ENCODE data around the gene RELL2.

GRCh38 chr5:141613344-141613743 lies 23.5 kb upstream of the RELL2 start:
- TF ChIP-seq, protein P1, sequence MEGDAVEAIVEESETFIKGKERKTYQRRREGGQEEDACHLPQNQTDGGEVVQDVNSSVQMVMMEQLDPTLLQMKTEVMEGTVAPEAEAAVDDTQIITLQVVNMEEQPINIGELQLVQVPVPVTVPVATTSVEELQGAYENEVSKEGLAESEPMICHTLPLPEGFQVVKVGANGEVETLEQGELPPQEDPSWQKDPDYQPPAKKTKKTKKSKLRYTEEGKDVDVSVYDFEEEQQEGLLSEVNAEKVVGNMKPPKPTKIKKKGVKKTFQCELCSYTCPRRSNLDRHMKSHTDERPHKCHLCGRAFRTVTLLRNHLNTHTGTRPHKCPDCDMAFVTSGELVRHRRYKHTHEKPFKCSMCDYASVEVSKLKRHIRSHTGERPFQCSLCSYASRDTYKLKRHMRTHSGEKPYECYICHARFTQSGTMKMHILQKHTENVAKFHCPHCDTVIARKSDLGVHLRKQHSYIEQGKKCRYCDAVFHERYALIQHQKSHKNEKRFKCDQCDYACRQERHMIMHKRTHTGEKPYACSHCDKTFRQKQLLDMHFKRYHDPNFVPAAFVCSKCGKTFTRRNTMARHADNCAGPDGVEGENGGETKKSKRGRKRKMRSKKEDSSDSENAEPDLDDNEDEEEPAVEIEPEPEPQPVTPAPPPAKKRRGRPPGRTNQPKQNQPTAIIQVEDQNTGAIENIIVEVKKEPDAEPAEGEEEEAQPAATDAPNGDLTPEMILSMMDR (IDR thresholded peaks at IDR 0.05), result no peak
- no peak for TF ChIP-seq POLR2AphosphoS5 (IDR thresholded peaks at IDR 0.05; ENCODE audit: low read depth, low read length)
- TF ChIP-seq SIN3A (IDR thresholded peaks at IDR 0.05; ENCODE audit: borderline replicate concordance, insufficient read depth, low read depth, low read length), result no peak
